GM23248 (cell line): Measurements from ENCODE around the gene ADGRL2.

Experiments
- EZH2 ChIP-seq: fragments of 200-600 bp; sonication (generic); IDR thresholded peaks from 2 replicates; pipeline ENCODE4 v1.6.1; 2018; ENCODE audit warnings: antibody characterized with exemption, mild to moderate bottlenecking; ENCODE audit not compliant: insufficient read depth, poor library complexity, severe bottlenecking
- EZH2phosphoT487 ChIP-seq: fragments of 200-600 bp; sonication (generic); IDR thresholded peaks from 2 replicates; pipeline ENCODE4 v1.6.1; 2018; ENCODE audit warnings: antibody characterized with exemption, moderate library complexity, mild to moderate bottlenecking, low read depth; ENCODE audit not compliant: insufficient read depth

- TF ChIP-seq EZH2 (no peak), EZH2phosphoT487 (no peak)
Observed at GRCh38 chr1:81841795-81842194, 41.1 kb downstream of the ADGRL2 start.
